ENCODE results near the gene NBDY. TPM values are rescaled to one million over a fixed set of nuclear protein-coding genes. Genes with fewer than 3 reads are reported as not detected.
A peak's percentile ranks its signal among the peaks of the same experiment; 100 is the strongest.
"Not testable (repeated sequence)": the region's sequence is repeated elsewhere in the genome, so short reads cannot be mapped to it uniquely, and the experiment has no call there.

Gene NBDY
- total and polyA plus RNA-seq, 5 donors, result 19.3 to 36.8 (median 32.9) TPM

DNA sequence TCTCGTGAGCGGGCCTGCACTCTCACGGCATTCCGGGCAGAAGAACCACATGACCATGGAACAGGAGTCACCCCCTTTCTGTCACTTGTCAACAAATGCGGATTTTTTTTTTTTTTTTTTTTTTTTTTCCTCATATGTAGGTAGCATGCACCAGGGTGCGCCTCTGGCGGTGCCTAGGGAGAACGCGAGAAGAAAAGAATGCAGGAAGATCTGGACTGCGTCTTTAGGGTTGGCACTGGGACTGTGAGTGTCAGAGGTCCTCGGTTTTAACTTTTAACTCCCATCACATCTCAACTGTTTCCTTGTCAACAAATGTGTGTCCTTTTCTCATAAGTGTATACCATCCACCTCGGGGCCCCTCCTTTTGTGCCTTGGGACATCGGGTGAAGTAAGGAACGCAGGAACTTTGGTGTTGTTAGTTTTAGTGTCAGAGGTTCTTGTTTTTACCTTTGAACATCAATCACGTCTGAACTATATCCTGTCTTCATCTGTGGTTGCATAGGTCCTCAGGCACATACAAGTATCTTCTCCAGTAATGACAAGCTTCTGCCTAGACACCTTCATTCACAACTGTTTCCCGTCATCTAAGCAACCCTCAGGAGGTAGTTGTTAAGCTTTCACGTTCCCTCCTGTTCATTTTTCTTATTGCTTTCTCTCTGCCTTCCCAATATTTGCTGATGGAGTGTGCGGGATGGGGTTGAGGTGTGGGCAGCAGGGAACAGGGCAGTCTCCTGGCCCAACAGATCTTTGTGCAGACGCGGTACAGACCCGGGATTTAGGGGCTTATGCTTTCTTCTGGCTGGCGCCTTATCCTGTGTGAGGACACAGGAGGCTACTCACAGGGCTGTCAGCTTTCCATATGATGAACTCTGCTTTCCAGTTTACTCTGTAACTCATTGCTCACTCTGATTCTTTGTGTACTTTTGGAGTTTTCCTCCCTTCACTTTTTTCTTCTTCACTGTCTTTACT lies 51.9 kb downstream of the NBDY start:
- H3K27me3 ChIP-seq (ENCODE audit: control insufficient read depth, insufficient read depth); H3K27ac ChIP-seq (ENCODE audit: low read length); H3K9me3 ChIP-seq (ENCODE audit: control insufficient read depth, low read length); DNase-seq; H3K4me1 ChIP-seq (ENCODE audit: control insufficient read depth, insufficient read depth, low read length); intact Hi-C loops (cut with DNase I); H3K4me3 ChIP-seq (ENCODE audit: low read length); ATAC-seq: not testable (repeated sequence)
- WGBS, result 89% methylated on average over 13 of the region's 22 CpGs

GRCh38 chrX:56782352-56782751 lies 53.3 kb downstream of the NBDY start:
- intact Hi-C loops (cut with DNase I), result no loop called here
- 54% methylated on average over 2 of the region's 2 CpGs for WGBS
- DNase-seq (no peak), ATAC-seq (no peak)
- H3K4me1 ChIP-seq (ENCODE audit: control insufficient read depth, insufficient read depth, low read length), result no peaks in the 10 kb centered on the region
- H3K27ac ChIP-seq (ENCODE audit: low read length), result no peak overlapping the region
- no peak overlapping the region for H3K4me3 ChIP-seq (ENCODE audit: low read length)
- no peaks in the 10 kb centered on the region for H3K27me3 ChIP-seq (ENCODE audit: control insufficient read depth, insufficient read depth)
- no peaks in the 10 kb centered on the region for H3K9me3 ChIP-seq (ENCODE audit: control insufficient read depth, low read length)

GRCh38 chrX:56782791-56783449 lies 53.9 kb downstream of the NBDY start:
- DNase-seq (peak in 2 of 3 donors; percentile 50 to 74), ATAC-seq (peak in 1 of 2 donors; percentile 37)
- no peak overlapping the region for H3K27ac ChIP-seq (ENCODE audit: low read length)

GRCh38 chrX:56783450-56783831 lies 54.4 kb downstream of the NBDY start:
- Histone ChIP-seq H3K27ac (ENCODE audit: low read length) (no peak overlapping the region), H3K4me1 (ENCODE audit: control insufficient read depth, insufficient read depth, low read length) (no peaks in the 10 kb centered on the region), H3K27me3 (ENCODE audit: control insufficient read depth, insufficient read depth) (no peaks in the 10 kb centered on the region), H3K4me3 (ENCODE audit: low read length) (no peak overlapping the region), H3K9me3 (ENCODE audit: control insufficient read depth, low read length) (no peaks in the 10 kb centered on the region)
- DNase-seq (peak in 2 of 3 donors; percentile 82 to 92), ATAC-seq (peak in 1 of 2 donors; percentile 69)
- intact Hi-C loops (cut with DNase I), result no loop called here
- 93% methylated on average over 12 of the region's 12 CpGs for WGBS

More at GRCh38 chrX:56782791-56783449, 53.9 kb downstream of the NBDY start:
- no peak overlapping the region for H3K4me3 ChIP-seq (ENCODE audit: low read length)
- H3K27me3 ChIP-seq (ENCODE audit: control insufficient read depth, insufficient read depth), result no peaks in the 10 kb centered on the region
- intact Hi-C loops (cut with DNase I), result no loop called here
- H3K9me3 ChIP-seq (ENCODE audit: control insufficient read depth, low read length), result no peaks in the 10 kb centered on the region
- H3K4me1 ChIP-seq (ENCODE audit: control insufficient read depth, insufficient read depth, low read length), result no peaks in the 10 kb centered on the region
- WGBS, result 94% methylated on average over 17 of the region's 17 CpGs

- no peak for ATAC-seq
- Histone ChIP-seq H3K4me1 (ENCODE audit: control insufficient read depth, insufficient read depth, low read length) (no peaks in the 10 kb centered on the region), H3K9me3 (ENCODE audit: control insufficient read depth, low read length) (no peaks in the 10 kb centered on the region), H3K27ac (ENCODE audit: low read length) (no peak overlapping the region), H3K4me3 (ENCODE audit: low read length) (no peak overlapping the region), H3K27me3 (ENCODE audit: control insufficient read depth, insufficient read depth) (no peaks in the 10 kb centered on the region)
- intact Hi-C loops (cut with DNase I), result no loop called here
- DNase-seq, result no peak
- WGBS, result 95% methylated on average over 9 of the region's 9 CpGs
Measured at GRCh38 chrX:56783996-56784620, 55.1 kb downstream of the NBDY start.

GRCh38 chrX:56784666-56785065 lies 55.6 kb downstream of the NBDY start:
- 97% methylated on average over 14 of the region's 14 CpGs for WGBS
- H3K27me3 ChIP-seq (ENCODE audit: control insufficient read depth, insufficient read depth), result no peaks in the 10 kb centered on the region
- no peak overlapping the region for H3K27ac ChIP-seq (ENCODE audit: low read length)
- ATAC-seq (no peak), DNase-seq (no peak)
- intact Hi-C loops (cut with DNase I), result no loop called here
- H3K9me3 ChIP-seq (ENCODE audit: control insufficient read depth, low read length), result no peaks in the 10 kb centered on the region
- peaks cover 2% of the 10 kb centered on the region for H3K4me1 ChIP-seq (ENCODE audit: control insufficient read depth, insufficient read depth, low read length)
- no peak overlapping the region for H3K4me3 ChIP-seq (ENCODE audit: low read length)

- no peak for ATAC-seq
- no peak overlapping the region for H3K27ac ChIP-seq (ENCODE audit: low read length)
- intact Hi-C loops (cut with DNase I), result no loop called here
- H3K9me3 ChIP-seq (ENCODE audit: control insufficient read depth, low read length), result no peaks in the 10 kb centered on the region
- H3K27me3 ChIP-seq (ENCODE audit: control insufficient read depth, insufficient read depth), result no peaks in the 10 kb centered on the region
- no peak for DNase-seq
- peaks cover 2% of the 10 kb centered on the region for H3K4me1 ChIP-seq (ENCODE audit: control insufficient read depth, insufficient read depth, low read length)
- WGBS, result 83% methylated on average over 7 of the region's 7 CpGs
- no peak overlapping the region for H3K4me3 ChIP-seq (ENCODE audit: low read length)
Measured at GRCh38 chrX:56785442-56785841, 56.4 kb downstream of the NBDY start.

DNA sequence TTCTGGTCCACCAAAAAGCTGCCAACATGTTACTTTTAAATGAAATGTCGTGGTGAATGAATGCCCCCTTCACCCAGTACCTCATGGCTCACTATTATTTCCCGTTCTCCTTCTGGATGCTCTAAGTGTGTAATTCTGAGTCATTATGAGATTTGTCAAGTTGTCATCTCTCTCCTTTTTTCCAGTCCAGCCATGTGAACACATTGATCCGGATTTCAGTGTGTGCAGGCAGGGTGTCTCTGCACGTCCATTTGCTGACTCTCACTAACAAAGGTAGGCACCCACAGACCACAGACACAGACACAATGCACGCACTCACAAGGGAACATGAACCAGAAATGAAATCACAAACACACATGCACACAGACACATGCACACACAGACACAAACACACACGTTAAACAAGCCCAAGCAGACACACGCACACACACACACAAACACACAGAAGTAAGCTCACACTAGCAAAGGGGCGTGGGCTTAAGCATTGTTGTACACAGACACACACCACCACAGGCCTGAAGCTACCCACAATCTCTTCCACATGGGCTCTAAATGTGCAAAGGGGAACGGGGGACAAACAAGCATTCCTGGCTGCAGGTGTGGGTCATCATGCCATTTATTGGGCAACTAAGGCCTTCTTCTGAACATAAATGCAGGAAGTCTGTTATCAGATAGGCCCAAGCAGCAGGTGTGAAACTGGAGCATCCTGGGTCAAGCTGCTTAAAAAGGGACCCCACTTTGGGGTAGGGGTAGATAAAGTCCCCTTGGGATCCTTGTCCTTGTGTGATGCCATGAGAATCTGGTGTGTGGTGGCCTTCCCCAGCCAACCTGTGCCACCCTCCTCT lies 58.1 kb downstream of the NBDY start:
- 68% methylated on average over 9 of the region's 9 CpGs for WGBS
- no peak overlapping the region for H3K4me3 ChIP-seq (ENCODE audit: low read length)
- ATAC-seq, result no peak
- intact Hi-C loops (cut with DNase I), result no loop called here
- no peaks in the 10 kb centered on the region for H3K27me3 ChIP-seq (ENCODE audit: control insufficient read depth, insufficient read depth)
- no peaks in the 10 kb centered on the region for H3K9me3 ChIP-seq (ENCODE audit: control insufficient read depth, low read length)
- no peak for DNase-seq
- H3K27ac ChIP-seq (ENCODE audit: low read length), result no peak overlapping the region
- peaks cover 2% of the 10 kb centered on the region for H3K4me1 ChIP-seq (ENCODE audit: control insufficient read depth, insufficient read depth, low read length)

DNA sequence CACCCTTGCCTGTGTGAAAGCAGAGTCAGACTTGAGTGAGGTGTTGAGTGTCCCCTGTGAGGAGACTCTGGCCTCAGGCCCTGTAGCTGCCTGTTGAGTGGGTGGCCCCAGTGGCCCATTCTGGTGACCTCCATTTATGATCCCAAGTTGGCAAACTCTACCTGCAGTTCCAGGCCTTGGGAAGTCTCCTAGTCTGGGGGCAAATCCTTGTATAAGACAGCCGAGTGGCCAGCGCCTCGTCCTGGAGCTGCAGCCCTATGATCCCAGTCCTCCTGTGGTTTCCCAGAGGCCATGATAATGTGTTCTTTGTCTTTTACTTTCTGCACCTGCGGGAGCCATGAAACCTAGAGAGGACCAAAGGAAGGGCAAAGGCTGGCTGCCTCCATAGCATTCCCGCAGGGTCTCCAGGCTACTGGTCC lies 58.7 kb downstream of the NBDY start:
- Histone ChIP-seq H3K4me3 (ENCODE audit: low read length) (no peak overlapping the region), H3K27me3 (ENCODE audit: control insufficient read depth, insufficient read depth) (no peaks in the 10 kb centered on the region), H3K27ac (ENCODE audit: low read length) (no peak overlapping the region), H3K4me1 (ENCODE audit: control insufficient read depth, insufficient read depth, low read length) (peaks cover 4% of the 10 kb centered on the region), H3K9me3 (ENCODE audit: control insufficient read depth, low read length) (no peaks in the 10 kb centered on the region)
- no peak for ATAC-seq
- 92% methylated on average over 5 of the region's 5 CpGs for WGBS
- DNase-seq, result no peak
- intact Hi-C loops (cut with DNase I), result no loop called here

DNA sequence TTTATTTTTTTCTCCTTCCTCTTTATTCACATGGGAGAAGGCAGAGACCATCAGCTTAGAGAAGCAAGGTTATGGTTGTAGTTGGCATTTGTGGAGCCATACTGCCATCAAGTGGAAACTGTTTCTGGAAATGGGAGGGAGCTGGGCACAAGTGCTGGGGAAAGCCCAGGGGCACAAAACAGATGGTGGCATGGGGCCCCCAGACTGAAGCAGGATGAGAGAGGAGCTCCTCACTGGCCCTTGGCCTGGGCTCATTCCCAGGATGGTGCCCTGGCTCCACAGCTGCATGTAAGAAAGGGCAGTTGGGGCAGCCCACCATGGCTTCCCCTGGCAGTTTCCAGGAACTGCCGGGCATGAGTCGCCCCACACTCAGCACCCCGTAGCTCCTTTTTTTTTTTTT lies 59.2 kb downstream of the NBDY start:
- no peaks in the 10 kb centered on the region for H3K27me3 ChIP-seq (ENCODE audit: control insufficient read depth, insufficient read depth)
- no peak overlapping the region for H3K4me3 ChIP-seq (ENCODE audit: low read length)
- intact Hi-C loops (cut with DNase I), result no loop called here
- 49% methylated on average over 3 of the region's 3 CpGs for WGBS
- H3K27ac ChIP-seq (ENCODE audit: low read length), result no peak overlapping the region
- no peak for DNase-seq
- no peaks in the 10 kb centered on the region for H3K9me3 ChIP-seq (ENCODE audit: control insufficient read depth, low read length)
- ATAC-seq, result peak in 1 of 2 donors; percentile 65
- peaks cover 4% of the 10 kb centered on the region for H3K4me1 ChIP-seq (ENCODE audit: control insufficient read depth, insufficient read depth, low read length)
